Erythroblast (primary cell): ENCODE results near the gene TC2N.

Source experiments
- GATA1 ChIP-seq: IDR thresholded peaks from 2 replicates; pipeline ENCODE4 v1.6.1; 2011; ENCODE audit warnings: low read depth, mild to moderate bottlenecking, control low read depth, low read length, moderate library complexity
- POLR2A ChIP-seq: IDR thresholded peaks from 2 replicates; pipeline ENCODE4 v1.6.1; 2011; ENCODE audit warnings: mild to moderate bottlenecking, low read length

DNA sequence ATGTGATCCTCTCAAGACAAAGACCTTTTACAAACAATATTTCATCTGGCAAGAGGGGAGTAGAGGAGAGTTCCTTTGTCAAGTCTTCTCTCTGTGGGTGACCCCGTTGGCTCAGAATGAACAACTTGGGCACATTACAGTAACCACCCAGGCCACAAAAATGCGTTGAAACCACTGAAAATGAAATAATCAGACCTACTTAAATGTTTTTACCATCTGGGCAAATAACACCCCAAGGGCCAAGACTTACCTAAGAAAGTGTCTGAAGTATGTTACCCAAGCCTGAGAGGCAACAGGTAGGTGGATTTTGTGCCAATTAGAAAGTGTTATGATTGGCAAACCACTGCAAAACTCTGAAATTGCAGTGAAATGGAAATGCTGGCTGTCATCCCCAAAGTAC, 1.3 kb downstream of the TC2N start:
- TF ChIP-seq POLR2A (no peak), GATA1 (no peak)
